H54 (cell line): ENCODE data around the gene ZDHHC1.

Source experiments
- DNase-seq: peaks from one replicate; pipeline ENCODE4 v3.0.0; 2011; ENCODE audit warnings: low spot score, mixed read lengths; ENCODE audit not compliant: insufficient read length
- FAIRE-seq: peaks from 3 replicates; lab custom pipeline; 2011; peaks lifted over from hg19 to GRCh38; lab: Jason Lieb, UNC
- POLR2A ChIP-seq: IDR thresholded peaks from 2 replicates; pipeline ENCODE4 v1.6.1; 2011; ENCODE audit warnings: low read depth, mild to moderate bottlenecking, low read length

ZDHHC1 gene

DNA sequence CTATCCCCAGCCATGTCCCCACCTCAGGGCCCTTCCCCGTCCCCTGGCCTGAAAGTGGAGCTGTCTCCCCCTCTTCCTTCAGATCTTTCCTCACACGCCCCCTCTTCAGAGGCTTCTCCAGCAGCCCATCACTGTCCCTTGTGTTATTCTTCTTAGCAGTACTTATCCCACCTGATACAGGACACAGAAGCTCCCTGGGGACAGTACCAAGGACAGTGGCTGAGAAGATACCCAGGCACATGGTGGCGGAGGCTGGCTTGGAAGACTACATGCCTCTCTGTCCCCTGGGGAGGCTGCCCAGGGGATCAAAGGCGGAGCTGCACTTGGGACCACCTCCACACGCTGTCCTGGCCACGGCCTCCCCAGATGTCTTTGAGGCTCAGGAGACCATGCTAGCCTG lies 38.6 kb upstream of the ZDHHC1 start:
- DNase-seq (no peak), FAIRE-seq (no peak)
- TF ChIP-seq POLR2A, result no peak

DNA sequence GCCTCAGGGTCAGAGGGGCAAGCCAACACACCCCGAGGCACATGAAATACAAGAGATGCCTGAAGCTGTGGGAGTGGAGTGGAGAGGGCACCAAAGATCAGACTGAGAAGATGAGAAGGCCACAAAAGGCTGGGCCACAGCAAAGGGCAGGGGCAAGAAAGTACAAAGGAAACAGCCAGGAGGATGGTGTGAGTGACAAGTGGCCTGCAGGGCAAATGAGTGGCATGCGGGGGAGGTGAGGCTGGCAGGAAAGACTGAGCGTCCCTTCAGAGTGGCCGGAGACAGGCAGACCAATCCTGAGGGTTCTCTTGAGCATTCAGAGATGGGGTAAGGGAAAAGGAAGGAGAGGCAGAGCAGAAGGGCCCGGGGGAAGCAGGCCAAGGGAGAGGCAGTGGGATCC lies 37.8 kb upstream of the ZDHHC1 start:
- DNase-seq (no peak), FAIRE-seq (no peak)
- TF ChIP-seq POLR2A, result no peak

DNA sequence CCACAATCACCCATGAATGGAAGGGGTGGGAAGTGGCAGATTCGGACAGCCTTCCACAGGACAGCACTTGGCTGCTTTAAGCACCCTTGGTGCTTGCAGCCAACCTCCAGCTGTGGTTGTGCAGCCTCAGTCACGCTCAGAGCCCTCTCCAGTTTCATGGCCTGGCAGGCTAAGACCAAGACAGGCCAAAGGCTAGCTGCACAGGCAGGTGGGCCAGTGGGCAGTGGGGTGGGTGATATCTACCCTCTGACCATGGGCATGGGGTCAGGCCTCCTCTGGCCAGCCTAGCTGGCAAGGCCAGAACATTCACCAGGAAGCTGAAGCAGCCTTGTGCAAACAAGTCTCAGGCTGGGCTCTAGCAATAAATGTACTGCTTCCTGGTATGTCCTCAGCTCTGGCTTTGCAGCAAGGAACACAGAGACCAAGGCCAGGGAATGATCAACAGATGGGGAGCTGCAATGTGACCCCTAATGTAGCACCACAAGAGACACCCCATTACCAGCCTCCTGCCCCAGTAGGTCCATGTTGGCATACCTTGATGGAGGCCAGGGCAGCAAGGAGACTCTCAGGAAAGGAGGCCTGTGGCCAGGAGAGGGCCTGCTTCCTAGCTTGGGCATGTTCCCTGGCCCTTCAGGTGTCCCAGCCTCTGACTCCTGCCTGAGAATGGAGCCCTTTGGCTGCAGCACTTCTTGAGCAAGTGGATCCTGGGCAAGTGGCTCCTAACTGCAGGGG lies 35.6 kb upstream of the ZDHHC1 start:
- TF ChIP-seq POLR2A, result no peak
- DNase-seq (no peak), FAIRE-seq (no peak)

DNA sequence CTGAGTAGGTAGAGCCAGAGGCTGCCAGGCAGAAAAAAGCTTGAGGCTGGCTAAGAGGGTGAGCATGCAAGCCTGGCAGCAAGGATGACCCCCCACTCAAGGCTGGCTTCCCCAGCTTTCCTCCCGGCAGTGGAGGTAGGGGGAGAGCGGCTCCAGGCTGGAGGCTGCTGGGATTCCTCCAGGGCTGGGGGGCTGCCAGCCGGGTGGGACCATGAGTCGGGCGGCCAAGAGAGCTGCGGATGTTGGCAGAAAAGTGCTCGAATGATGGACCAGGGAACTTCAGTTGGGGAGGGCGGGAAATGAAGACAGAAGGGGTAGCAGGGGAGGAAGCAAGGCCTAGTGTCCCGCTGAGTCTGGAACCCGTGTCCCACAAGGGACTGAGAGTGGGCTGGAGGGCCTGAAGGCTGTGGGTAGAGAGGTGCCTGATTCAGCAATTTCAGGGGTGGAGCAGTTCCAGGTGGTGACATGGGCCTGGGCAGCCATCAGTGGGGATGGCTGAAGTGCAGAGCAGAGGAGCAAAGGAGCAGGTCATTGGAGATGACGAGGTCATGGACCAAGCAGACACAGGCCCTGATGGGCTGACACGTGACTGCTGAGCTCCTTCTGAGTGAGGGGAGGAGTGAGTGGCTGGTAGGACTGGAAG lies 34.9 kb upstream of the ZDHHC1 start:
- DNase-seq (no peak), FAIRE-seq (no peak)
- no peak for TF ChIP-seq POLR2A

DNA sequence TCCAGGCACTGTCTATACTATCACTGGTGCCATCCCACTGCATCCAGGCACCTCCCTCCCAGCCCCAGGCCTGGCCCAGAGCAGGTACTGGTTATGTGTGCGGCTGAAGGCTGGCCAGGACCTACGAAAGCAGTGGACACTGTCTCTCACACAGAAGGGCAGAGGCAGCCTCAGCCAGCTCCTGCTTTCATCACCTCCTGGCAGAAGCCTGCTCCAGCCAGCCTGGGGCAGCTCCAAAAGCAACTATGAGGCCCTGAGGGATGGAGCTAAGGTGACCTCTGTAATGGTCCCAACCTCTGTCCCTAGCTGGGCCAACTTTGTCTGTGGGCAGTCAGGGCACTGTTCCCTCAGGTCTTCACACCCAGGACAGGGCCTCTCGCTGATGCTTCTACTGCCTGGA lies 33.5 kb upstream of the ZDHHC1 start:
- no peak for TF ChIP-seq POLR2A
- no peak for FAIRE-seq
- no peak for DNase-seq

- no peak for FAIRE-seq
- no peak for TF ChIP-seq POLR2A
- no peak for DNase-seq
Measured at GRCh38 chr16:67449336-67449735, 33.1 kb upstream of the ZDHHC1 start.

- FAIRE-seq (no peak), DNase-seq (no peak)
- no peak for TF ChIP-seq POLR2A
Measured at GRCh38 chr16:67448580-67448979, 32.3 kb upstream of the ZDHHC1 start.

- FAIRE-seq (no peak), DNase-seq (no peak)
Measured at GRCh38 chr16:67447508-67448076, 31.3 kb upstream of the ZDHHC1 start.

DNA sequence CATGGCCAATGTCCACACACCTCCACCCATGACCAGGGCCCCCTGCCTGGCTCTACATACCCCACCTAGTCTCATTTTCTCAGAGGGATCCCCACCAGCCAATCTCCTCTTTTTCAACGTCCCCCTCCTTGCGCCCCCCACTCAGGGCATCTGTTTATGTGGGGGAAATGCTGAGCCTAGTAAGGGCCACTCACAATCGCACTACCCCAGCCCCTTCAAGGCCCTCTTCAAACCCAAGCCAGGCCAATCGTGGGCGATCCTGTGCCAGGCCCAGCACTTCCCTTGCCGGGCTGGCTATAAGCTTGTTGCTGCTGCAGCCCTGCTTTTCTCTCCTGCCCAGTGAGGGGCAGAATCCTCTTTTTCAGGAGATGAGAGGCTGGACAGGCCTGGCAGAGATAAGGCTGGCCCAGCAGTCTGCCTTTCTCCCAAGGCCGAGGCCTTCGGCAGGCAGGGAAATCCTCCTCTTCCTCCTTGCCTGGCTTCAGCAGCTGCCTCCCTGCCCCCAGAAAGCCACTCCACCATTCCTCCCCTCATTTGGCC lies 30.8 kb upstream of the ZDHHC1 start:
- DNase-seq (no peak), FAIRE-seq (no peak)
- TF ChIP-seq POLR2A, result no peak

More at GRCh38 chr16:67447508-67448076, 31.3 kb upstream of the ZDHHC1 start:
- TF ChIP-seq POLR2A, result no peak

DNA sequence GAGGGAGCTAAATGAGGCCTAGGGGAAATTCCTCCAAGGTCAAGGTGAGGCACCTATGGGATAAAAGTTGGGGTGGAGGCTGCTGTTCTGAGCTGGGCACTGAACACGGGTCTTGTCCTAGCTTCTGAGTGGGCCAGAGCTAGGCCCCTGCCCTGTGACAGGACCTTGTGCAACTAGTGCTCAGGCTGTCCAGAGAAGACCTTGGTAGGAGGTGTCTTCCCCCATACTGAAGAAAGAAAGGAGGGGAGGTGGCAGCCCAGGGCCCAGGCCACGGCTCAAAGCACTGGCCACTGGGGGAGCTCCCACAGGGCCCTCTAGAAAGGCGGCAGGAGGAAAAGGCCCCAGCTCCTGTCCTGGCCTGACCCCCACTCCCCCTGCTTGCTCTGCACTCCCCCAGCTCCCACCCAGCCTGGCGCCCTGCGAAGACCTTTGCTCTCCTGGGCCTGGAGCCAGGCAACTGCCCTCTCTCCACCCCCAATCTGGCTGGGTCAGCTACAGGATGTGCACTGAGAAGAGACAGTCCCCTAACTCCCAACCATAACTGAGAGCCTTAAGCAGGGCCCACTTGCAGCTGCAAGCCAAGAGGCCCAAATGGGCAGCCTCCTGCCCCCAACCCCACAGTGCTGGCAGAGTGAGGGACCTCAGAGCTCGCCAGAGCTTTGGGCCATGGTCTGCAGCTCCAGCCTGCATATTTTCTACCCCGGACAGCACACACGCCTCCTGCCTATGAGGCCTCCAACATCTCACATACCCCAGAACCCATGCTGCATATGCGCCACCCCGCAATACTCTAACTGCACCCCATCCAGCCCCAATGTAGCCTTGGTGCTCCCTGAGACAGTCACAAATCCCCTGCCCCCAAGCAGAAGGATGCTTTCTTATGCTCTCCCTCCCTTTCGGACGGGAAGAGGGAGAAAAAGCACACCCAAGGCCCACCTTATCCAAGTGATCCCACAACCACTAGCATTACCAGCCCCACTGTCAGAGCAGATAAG lies 29.9 kb upstream of the ZDHHC1 start:
- TF ChIP-seq POLR2A, result no peak
- FAIRE-seq (no peak), DNase-seq (no peak)

GRCh38 chr16:67445441-67445912 lies 29.2 kb upstream of the ZDHHC1 start:
- DNase-seq, result no peak
- no peak for TF ChIP-seq POLR2A
- FAIRE-seq, result no peak

DNA sequence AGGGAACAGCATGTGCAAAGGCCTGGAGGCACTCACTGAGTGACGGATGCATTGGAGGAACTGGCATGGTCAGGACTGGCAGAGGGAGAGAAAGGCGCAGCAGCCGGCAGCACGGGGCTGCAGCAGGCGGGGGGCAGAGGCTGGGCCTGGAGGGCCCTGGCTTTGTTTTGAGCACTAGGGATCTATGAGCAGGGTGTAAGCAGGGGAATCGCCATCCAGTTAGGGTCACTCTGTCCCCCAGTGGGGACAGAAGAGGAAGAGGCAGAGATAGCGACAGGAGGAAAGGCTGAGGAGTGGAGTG lies 28.8 kb upstream of the ZDHHC1 start:
- no peak for TF ChIP-seq POLR2A
- no peak for FAIRE-seq
- no peak for DNase-seq
